ENCODE data around the gene ACSF2.

ACSF2 gene

DNA sequence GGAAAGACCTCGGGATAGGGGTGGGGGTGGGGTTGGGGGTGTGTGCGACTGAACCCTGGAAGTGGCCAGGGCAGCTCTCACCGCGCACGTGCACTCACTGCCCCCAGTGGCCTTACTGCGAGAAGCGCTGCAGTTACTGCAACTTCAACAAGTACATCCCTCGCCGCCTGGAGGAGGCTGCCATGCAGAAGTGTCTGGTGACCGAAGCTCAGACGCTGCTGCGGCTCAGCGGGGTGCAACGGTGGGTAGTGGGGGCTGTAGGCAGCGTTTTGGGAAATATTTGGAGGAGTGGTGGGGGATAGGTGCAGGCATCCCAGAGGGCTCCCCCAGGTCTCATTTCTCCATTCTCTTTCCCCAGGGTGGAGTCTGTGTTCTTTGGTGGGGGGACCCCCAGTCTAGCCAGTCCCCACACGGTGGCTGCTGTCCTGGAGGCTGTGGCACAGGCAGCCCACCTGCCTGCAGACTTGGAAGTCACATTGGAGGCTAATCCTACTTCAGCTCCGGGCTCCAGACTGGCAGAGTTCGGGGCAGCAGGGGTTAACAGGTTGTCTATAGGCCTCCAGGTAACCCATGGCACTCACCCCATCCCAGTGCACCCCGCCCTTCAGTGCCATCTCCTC is 53.6 kb downstream of the ACSF2 start:
- peak; percentile 75 for DNase-seq

GRCh38 chr17:50480142-50480764 is 54.2 kb downstream of the ACSF2 start:
- no peak for DNase-seq

- DNase-seq: no peak
Observed at GRCh38 chr17:50480854-50481490, 55.0 kb downstream of the ACSF2 start.

- no peak for DNase-seq
Observed at GRCh38 chr17:50481648-50482047, 55.6 kb downstream of the ACSF2 start.

DNA sequence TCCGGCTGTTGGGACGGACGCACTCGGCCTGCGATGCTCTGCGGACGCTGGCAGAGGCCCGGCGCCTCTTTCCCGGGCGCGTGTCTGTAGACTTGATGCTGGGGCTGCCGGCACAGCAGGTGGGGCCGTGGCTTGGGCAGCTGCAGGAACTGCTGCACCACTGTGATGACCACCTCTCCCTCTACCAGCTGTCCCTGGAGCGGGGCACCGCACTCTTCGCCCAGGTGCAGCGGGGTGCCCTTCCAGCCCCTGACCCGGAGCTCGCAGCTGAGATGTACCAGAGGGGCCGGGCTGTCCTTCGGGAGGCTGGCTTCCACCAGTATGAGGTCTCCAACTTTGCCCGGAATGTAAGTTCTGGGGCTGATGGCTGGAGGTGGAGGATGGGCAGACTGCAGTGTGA is 56.1 kb downstream of the ACSF2 start:
- DNase-seq: no peak

DNA sequence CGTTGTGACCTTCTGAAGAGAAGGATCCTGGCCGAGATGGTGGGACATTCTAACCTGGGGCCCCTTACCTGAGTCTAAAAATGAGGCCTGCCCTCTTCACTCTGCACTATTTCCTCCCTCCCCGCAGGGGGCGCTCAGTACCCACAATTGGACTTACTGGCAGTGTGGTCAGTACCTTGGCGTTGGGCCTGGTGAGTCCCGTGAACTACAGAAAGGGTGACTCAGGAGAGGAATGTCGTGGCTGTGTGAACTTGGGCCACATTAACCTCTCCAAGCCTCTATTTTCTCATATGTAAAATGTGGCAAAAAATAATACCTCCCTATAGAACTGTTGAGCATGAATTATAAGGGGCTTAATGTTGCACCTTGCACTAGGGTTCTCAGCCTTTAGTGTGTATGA is 56.5 kb downstream of the ACSF2 start:
- DNase-seq: peak; percentile 79

GRCh38 chr17:50483266-50483665 is 57.2 kb downstream of the ACSF2 start:
- no peak for DNase-seq

DNA sequence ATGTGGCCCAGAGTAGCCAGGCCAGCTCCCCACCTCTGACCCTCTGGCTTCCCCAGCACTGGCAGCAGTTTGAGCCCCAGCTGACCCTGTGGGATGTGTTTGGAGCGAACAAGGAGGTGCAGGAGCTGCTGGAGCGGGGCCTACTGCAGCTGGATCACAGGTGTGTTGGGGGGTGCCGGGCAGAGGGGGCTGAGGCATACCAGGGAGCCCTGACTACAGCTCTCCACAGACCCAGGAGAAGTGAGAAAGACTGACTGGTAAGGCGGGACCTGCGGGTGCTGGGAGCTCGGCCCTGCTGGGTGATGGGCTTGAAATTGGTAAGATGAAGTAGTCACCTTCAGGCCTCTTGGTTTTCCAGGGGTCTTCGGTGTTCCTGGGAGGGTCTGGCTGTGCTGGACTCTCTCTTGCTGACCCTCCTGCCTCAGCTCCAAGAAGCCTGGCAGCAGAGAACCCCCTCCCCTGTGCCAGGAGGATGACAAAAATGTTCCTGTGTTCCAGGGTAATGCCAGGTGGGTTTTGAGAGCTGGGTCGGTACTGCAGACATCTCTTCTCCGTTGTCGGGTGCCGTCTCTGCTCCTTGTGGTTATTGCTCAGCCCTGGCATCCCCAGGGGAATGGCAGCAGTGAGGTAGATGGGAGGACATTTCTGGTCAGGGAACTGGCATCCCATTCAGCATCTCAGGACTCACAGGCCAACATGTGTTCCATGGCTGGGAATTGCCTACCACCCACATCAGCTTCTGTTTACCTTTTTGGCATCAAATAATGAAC is 58.6 kb downstream of the ACSF2 start:
- DNase-seq: no peak

GRCh38 chr17:50487213-50488096 is 61.4 kb downstream of the ACSF2 start:
- no peak for DNase-seq

DNA sequence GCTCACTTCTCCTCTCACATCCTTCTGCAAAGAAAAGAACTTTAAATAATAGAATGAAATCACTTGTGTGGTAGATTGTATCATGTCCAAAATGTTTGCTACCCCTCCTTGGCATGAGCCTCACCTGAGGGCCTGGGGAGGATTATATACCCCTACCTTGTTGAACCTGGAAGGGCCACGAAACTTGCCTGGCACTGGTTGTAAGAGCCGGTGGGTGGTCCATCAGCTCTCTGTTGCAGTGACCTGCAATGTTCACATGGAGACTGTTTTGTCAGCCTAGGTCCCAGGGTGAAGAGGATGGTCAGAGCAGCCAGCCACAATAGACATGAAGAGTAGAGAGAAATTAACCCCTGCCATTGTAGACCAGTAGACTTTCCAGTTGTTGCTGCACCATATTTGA is 62.9 kb downstream of the ACSF2 start:
- DNase-seq: no peak

GRCh38 chr17:50491505-50491904 is 65.5 kb downstream of the ACSF2 start:
- DNase-seq: no peak

DNA sequence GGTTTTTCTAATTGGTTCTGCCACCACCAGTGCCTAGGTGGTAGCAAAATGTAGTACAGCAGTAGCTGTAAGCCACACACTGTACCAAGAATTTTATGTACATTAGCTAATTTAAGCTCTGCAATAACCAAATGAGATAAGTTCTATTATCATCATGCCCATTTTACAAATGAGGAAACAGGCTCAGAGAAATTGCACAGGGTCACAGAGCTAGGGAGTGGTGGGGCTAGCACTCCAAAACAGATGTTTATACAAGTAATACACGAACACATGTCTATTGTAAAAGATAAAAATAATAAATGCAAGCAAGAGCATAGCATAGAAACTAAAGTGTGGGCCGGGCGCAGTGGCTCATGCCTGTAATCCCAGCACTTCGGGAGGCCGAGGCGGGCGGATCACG is 66.2 kb downstream of the ACSF2 start:
- no peak for DNase-seq

DNA sequence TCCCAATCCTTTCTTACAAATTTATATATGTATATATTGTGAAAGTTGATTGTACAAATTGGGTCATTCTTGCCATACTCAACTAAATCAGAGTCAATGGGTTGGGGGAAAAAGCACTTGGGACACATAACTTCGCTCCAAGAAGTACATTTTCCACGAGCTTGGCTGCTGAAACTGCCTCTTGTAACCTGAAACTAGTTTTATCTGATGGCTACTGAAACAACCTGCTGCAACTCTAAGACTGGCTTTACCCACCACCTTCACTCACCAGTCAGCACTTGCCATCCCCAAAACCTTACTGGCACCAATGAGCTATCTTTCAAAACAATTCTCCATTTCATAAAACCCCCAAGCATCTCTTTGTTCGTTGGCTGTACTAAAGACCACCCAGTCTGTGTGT is 67.7 kb downstream of the ACSF2 start:
- DNase-seq: no peak

DNA sequence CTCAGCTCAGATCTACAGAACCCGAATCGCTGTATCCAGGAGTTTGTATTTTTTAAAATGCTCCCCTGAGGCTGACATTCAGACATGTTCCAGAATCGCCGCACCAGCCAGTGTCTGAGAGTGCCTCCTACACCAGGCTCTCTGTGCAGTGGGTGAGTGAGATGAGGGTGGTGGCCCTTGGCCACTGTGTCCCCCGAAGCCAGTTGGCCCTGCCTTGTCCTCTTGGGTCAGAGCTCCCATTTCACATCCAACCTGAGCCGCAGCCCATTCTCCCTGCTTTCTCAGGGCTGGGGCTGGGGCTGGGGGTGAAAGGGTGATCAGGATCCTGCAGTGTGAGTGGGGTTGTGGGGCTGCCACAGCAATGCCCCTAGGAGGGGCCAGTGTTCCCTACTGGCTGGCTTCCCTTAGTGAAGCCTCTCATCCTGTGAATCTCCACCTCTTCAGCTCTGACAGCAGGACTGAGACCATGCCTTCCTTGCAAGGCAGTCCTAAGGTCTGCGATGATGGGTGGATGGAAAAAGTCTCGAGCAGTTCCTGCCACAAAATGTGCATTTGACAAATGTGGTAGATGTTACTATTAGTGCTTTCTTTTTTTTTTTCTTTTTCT is 69.3 kb downstream of the ACSF2 start:
- DNase-seq: no peak

DNA sequence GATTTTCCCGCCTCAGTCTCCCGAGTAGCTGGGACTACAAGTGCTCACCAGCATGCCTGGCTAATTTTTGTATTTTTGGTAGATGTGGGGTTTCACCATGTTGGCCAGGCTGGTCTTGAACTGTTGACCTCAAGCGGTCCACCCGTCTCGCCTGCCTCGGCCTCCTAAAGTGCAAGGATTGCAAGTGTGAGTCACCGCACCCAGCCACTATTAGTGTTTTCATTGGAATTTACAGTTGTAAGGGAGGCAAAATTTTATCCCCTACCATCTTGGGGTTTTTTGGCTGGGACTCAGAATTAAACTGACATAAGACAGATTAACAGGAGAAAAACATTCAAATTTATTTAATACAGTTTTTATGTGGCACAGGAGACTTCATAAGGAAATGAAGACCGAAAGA is 69.9 kb downstream of the ACSF2 start:
- no peak for DNase-seq

- no peak for DNase-seq
Observed at GRCh38 chr17:50498021-50498874, 72.2 kb downstream of the ACSF2 start.

- DNase-seq: no peak
Observed at GRCh38 chr17:50499270-50499669, 73.3 kb downstream of the ACSF2 start.

DNA sequence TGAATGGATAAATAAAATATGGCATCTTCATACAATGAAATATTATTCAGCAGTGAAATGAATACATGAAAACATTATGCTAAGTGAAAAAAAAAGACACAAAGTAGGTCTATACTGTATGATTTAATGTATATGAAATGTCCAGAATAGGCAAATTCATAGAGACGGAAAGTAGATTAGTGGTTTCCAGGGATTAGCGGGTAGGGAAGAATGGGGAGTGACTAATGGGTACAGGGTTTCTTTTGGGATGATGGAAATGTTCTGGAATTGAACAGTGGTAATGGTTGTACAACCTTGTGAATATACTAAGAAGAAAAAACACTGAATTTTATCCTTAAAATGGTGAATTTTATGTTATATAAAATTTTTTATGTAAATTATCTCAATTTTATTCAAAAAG is 73.7 kb downstream of the ACSF2 start:
- DNase-seq: no peak

- peak; percentile 53 for DNase-seq
Observed at GRCh38 chr17:50501054-50501453, 75.0 kb downstream of the ACSF2 start.

- no peak for DNase-seq
Observed at GRCh38 chr17:50502301-50502990, 76.4 kb downstream of the ACSF2 start.
